ENCODE measurements around the gene P2RX4.
"Not testable (repeated sequence)": the region's sequence is repeated elsewhere in the genome, so short reads cannot be mapped to it uniquely, and the experiment has no call there.

The P2RX4 gene

GRCh38 chr12:121209624-121210572, at the start of gene P2RX4:
P2RX4 (plus strand) TSS chr12:121210129; CDS start chr12:121210165, 36 bp downstream.
- Histone ChIP-seq H3K27ac (ENCODE audit: low read length) (no peak within 1 kb of the TSS), H3K27me3 (ENCODE audit: control insufficient read depth, insufficient read depth, low read length) (no peaks in the 10 kb centered on the region), H3K4me1 (ENCODE audit: control insufficient read depth, insufficient read depth, low read length) (no peaks in the 10 kb centered on the region), H3K9me3 (ENCODE audit: control insufficient read depth, insufficient read depth, low read length) (no peaks in the 10 kb centered on the region), H3K4me3 (ENCODE audit: low read length) (peak within 1 kb of the TSS; percentile 63; the same call in 1 of the 2 replicates), H3K36me3 (ENCODE audit: control insufficient read depth, insufficient read depth, low read length) (no peaks in the 10 kb centered on the region)
- WGBS (ENCODE audit: insufficient coverage, insufficient read length): no CpG with 5 or more reads among the region's 97 CpGs
- DNase-seq (ENCODE audit: low read depth, low spot score): peak; percentile 43

GRCh38 chr12:121162384-121162783, 47.5 kb upstream of the P2RX4 start:
- no peaks in the 10 kb centered on the region for H3K27me3 ChIP-seq (ENCODE audit: control insufficient read depth, insufficient read depth, low read length)
- H3K4me1 ChIP-seq (ENCODE audit: control insufficient read depth, insufficient read depth, low read length): no peaks in the 10 kb centered on the region
- no peaks in the 10 kb centered on the region for H3K36me3 ChIP-seq (ENCODE audit: control insufficient read depth, insufficient read depth, low read length)
- H3K4me3 ChIP-seq (ENCODE audit: low read length): no peak overlapping the region
- no CpG with 5 or more reads among the region's 10 CpGs for WGBS (ENCODE audit: insufficient coverage, insufficient read length)
- DNase-seq (ENCODE audit: low read depth, low spot score): no peak
- H3K27ac ChIP-seq (ENCODE audit: low read length): no peak overlapping the region
- no peaks in the 10 kb centered on the region for H3K9me3 ChIP-seq (ENCODE audit: control insufficient read depth, insufficient read depth, low read length)

GRCh38 chr12:121162985-121163384, 46.9 kb upstream of the P2RX4 start:
- no peak for DNase-seq (ENCODE audit: low read depth, low spot score)
- WGBS (ENCODE audit: insufficient coverage, insufficient read length): no CpG with 5 or more reads among the region's 2 CpGs
- no peaks in the 10 kb centered on the region for H3K9me3 ChIP-seq (ENCODE audit: control insufficient read depth, insufficient read depth, low read length)
- no peaks in the 10 kb centered on the region for H3K4me1 ChIP-seq (ENCODE audit: control insufficient read depth, insufficient read depth, low read length)
- no peaks in the 10 kb centered on the region for H3K36me3 ChIP-seq (ENCODE audit: control insufficient read depth, insufficient read depth, low read length)
- H3K4me3 ChIP-seq (ENCODE audit: low read length): no peak overlapping the region
- no peaks in the 10 kb centered on the region for H3K27me3 ChIP-seq (ENCODE audit: control insufficient read depth, insufficient read depth, low read length)
- H3K27ac ChIP-seq (ENCODE audit: low read length): no peak overlapping the region

- H3K9me3 ChIP-seq (ENCODE audit: control insufficient read depth, insufficient read depth, low read length); H3K27me3 ChIP-seq (ENCODE audit: control insufficient read depth, insufficient read depth, low read length); H3K36me3 ChIP-seq (ENCODE audit: control insufficient read depth, insufficient read depth, low read length); DNase-seq (ENCODE audit: low read depth, low spot score); H3K4me3 ChIP-seq (ENCODE audit: low read length); H3K4me1 ChIP-seq (ENCODE audit: control insufficient read depth, insufficient read depth, low read length); H3K27ac ChIP-seq (ENCODE audit: low read length): not testable (repeated sequence)
- WGBS (ENCODE audit: insufficient coverage, insufficient read length): no CpG with 5 or more reads among the region's 6 CpGs
These were observed 45.1 kb upstream of the P2RX4 start for GRCh38 chr12:121164839-121165238.

- no peak overlapping the region for H3K4me3 ChIP-seq (ENCODE audit: low read length)
- no CpG with 5 or more reads among the region's 9 CpGs for WGBS (ENCODE audit: insufficient coverage, insufficient read length)
- H3K27me3 ChIP-seq (ENCODE audit: control insufficient read depth, insufficient read depth, low read length): no peaks in the 10 kb centered on the region
- H3K4me1 ChIP-seq (ENCODE audit: control insufficient read depth, insufficient read depth, low read length): no peaks in the 10 kb centered on the region
- no peak overlapping the region for H3K27ac ChIP-seq (ENCODE audit: low read length)
- no peak for DNase-seq (ENCODE audit: low read depth, low spot score)
- no peaks in the 10 kb centered on the region for H3K36me3 ChIP-seq (ENCODE audit: control insufficient read depth, insufficient read depth, low read length)
- H3K9me3 ChIP-seq (ENCODE audit: control insufficient read depth, insufficient read depth, low read length): no peaks in the 10 kb centered on the region
These were observed 44.6 kb upstream of the P2RX4 start for GRCh38 chr12:121165316-121165715.

- no peak for DNase-seq (ENCODE audit: low read depth, low spot score)
- H3K4me1 ChIP-seq (ENCODE audit: control insufficient read depth, insufficient read depth, low read length): no peaks in the 10 kb centered on the region
- H3K27me3 ChIP-seq (ENCODE audit: control insufficient read depth, insufficient read depth, low read length): no peaks in the 10 kb centered on the region
- H3K9me3 ChIP-seq (ENCODE audit: control insufficient read depth, insufficient read depth, low read length): no peaks in the 10 kb centered on the region
- H3K27ac ChIP-seq (ENCODE audit: low read length): no peak overlapping the region
- H3K4me3 ChIP-seq (ENCODE audit: low read length): no peak overlapping the region
- H3K36me3 ChIP-seq (ENCODE audit: control insufficient read depth, insufficient read depth, low read length): no peaks in the 10 kb centered on the region
- no CpG with 5 or more reads among the region's 1 CpG for WGBS (ENCODE audit: insufficient coverage, insufficient read length)
These were observed 43.6 kb upstream of the P2RX4 start for GRCh38 chr12:121166356-121166755.

- no peaks in the 10 kb centered on the region for H3K4me1 ChIP-seq (ENCODE audit: control insufficient read depth, insufficient read depth, low read length)
- no CpG with 5 or more reads among the region's 14 CpGs for WGBS (ENCODE audit: insufficient coverage, insufficient read length)
- no peak overlapping the region for H3K27ac ChIP-seq (ENCODE audit: low read length)
- H3K9me3 ChIP-seq (ENCODE audit: control insufficient read depth, insufficient read depth, low read length): no peaks in the 10 kb centered on the region
- no peaks in the 10 kb centered on the region for H3K27me3 ChIP-seq (ENCODE audit: control insufficient read depth, insufficient read depth, low read length)
- H3K4me3 ChIP-seq (ENCODE audit: low read length): no peak overlapping the region
- DNase-seq (ENCODE audit: low read depth, low spot score): no peak
- no peaks in the 10 kb centered on the region for H3K36me3 ChIP-seq (ENCODE audit: control insufficient read depth, insufficient read depth, low read length)
These were observed 42.6 kb upstream of the P2RX4 start for GRCh38 chr12:121167232-121167820.

- H3K4me3 ChIP-seq (ENCODE audit: low read length): no peak overlapping the region
- no peaks in the 10 kb centered on the region for H3K27me3 ChIP-seq (ENCODE audit: control insufficient read depth, insufficient read depth, low read length)
- no peak for DNase-seq (ENCODE audit: low read depth, low spot score)
- no peaks in the 10 kb centered on the region for H3K4me1 ChIP-seq (ENCODE audit: control insufficient read depth, insufficient read depth, low read length)
- no CpG with 5 or more reads among the region's 3 CpGs for WGBS (ENCODE audit: insufficient coverage, insufficient read length)
- H3K36me3 ChIP-seq (ENCODE audit: control insufficient read depth, insufficient read depth, low read length): no peaks in the 10 kb centered on the region
- no peak overlapping the region for H3K27ac ChIP-seq (ENCODE audit: low read length)
- H3K9me3 ChIP-seq (ENCODE audit: control insufficient read depth, insufficient read depth, low read length): no peaks in the 10 kb centered on the region
These were observed 42.0 kb upstream of the P2RX4 start for GRCh38 chr12:121167951-121168350.

GRCh38 chr12:121170151-121170550, 39.8 kb upstream of the P2RX4 start:
- no peak overlapping the region for H3K27ac ChIP-seq (ENCODE audit: low read length)
- no peaks in the 10 kb centered on the region for H3K36me3 ChIP-seq (ENCODE audit: control insufficient read depth, insufficient read depth, low read length)
- WGBS (ENCODE audit: insufficient coverage, insufficient read length): no CpG with 5 or more reads among the region's 5 CpGs
- H3K4me1 ChIP-seq (ENCODE audit: control insufficient read depth, insufficient read depth, low read length): no peaks in the 10 kb centered on the region
- no peaks in the 10 kb centered on the region for H3K9me3 ChIP-seq (ENCODE audit: control insufficient read depth, insufficient read depth, low read length)
- no peak for DNase-seq (ENCODE audit: low read depth, low spot score)
- H3K4me3 ChIP-seq (ENCODE audit: low read length): no peak overlapping the region
- no peaks in the 10 kb centered on the region for H3K27me3 ChIP-seq (ENCODE audit: control insufficient read depth, insufficient read depth, low read length)

- no CpG with 5 or more reads among the region's 14 CpGs for WGBS (ENCODE audit: insufficient coverage, insufficient read length)
- H3K27ac ChIP-seq (ENCODE audit: low read length): no peak overlapping the region
- H3K4me1 ChIP-seq (ENCODE audit: control insufficient read depth, insufficient read depth, low read length): no peaks in the 10 kb centered on the region
- no peak overlapping the region for H3K4me3 ChIP-seq (ENCODE audit: low read length)
- H3K36me3 ChIP-seq (ENCODE audit: control insufficient read depth, insufficient read depth, low read length): no peaks in the 10 kb centered on the region
- H3K9me3 ChIP-seq (ENCODE audit: control insufficient read depth, insufficient read depth, low read length): no peaks in the 10 kb centered on the region
- DNase-seq (ENCODE audit: low read depth, low spot score): no peak
- no peaks in the 10 kb centered on the region for H3K27me3 ChIP-seq (ENCODE audit: control insufficient read depth, insufficient read depth, low read length)
These were observed 39.2 kb upstream of the P2RX4 start for GRCh38 chr12:121170611-121171260.

All from iPS DF 6.9 (cell line).